Skeletal muscle tissue (tissue), 4 donors: Measurements from ENCODE around the gene IGSF9B. TPM values are rescaled to one million over a fixed set of nuclear protein-coding genes. Genes with fewer than 3 reads are reported as not detected.

Experiments
- H3K27ac ChIP-seq: one replicate; pipeline ENCODE4 v1.7.0; 2013; ENCODE audit warnings: mild to moderate bottlenecking, low read depth, low read length, inconsistent platforms
- H3K27me3 ChIP-seq, 3 donors: one replicate each; pipeline ENCODE4 v1.7.0; 2013; ENCODE audit warnings: low read length in 3 of 3; ENCODE audit not compliant: control insufficient read depth in 3 of 3, insufficient read depth in 3 of 3
- H3K36me3 ChIP-seq, 3 donors: one replicate each; pipeline ENCODE4 v1.7.0; 2013; ENCODE audit warnings: low read length in 3 of 3; ENCODE audit not compliant: control insufficient read depth in 3 of 3, insufficient read depth in 3 of 3
- H3K4me1 ChIP-seq, 3 donors: one replicate each; pipeline ENCODE4 v1.7.0; 2013; ENCODE audit warnings: low read length in 3 of 3, mild to moderate bottlenecking in 3 of 3; ENCODE audit not compliant: control insufficient read depth in 3 of 3, insufficient read depth in 3 of 3
- H3K4me3 ChIP-seq, 3 donors: one replicate each; pipeline ENCODE4 v1.7.0; 2013; ENCODE audit warnings: low read length in 3 of 3
- H3K9ac ChIP-seq, 3 donors: one replicate each; pipeline ENCODE4 v1.7.0; 2013; ENCODE audit warnings: low read length in 3 of 3, mild to moderate bottlenecking in 3 of 3, moderate library complexity in 2 of 3, low read depth in 1 of 3
- H3K9me3 ChIP-seq, 3 donors: one replicate each; pipeline ENCODE4 v1.7.0; 2013; ENCODE audit warnings: low read length in 3 of 3; ENCODE audit not compliant: control insufficient read depth in 3 of 3
- total RNA-seq: library from RNA; depleted of rRNA; stranded (reverse); fragments of >200 nt; gene quantifications from one replicate; pipeline ENCODE4 v1.2.3, GENCODE V29; 2014
- donor health status: Osteomylitis.

The IGSF9B gene
- total RNA-seq, 1 donor from 2014 or later = 4.7 TPM

- Histone ChIP-seq H3K9me3 (no peaks in the 10 kb centered on the region), H3K4me1 (peaks cover 0 to 14% (median 8%) of the 10 kb centered on the region in 3 donors), H3K9ac (no peak overlapping the region), H3K27me3 (peaks cover 0 to 8% (median 6%) of the 10 kb centered on the region in 3 donors), H3K4me3 (no peak overlapping the region), H3K36me3 (peaks cover 10 to 37% (median 20%) of the 10 kb centered on the region in 3 donors), H3K27ac (no peak overlapping the region)
These were observed 30.1 kb downstream of the IGSF9B start for GRCh38 chr11:133926466-133927246.

GRCh38 chr11:133925756-133926155, 31.0 kb downstream of the IGSF9B start:
- Histone ChIP-seq H3K4me3 (no peak overlapping the region), H3K9ac (no peak overlapping the region), H3K27ac (no peak overlapping the region), H3K27me3 (peaks cover 0 to 8% (median 6%) of the 10 kb centered on the region in 3 donors), H3K36me3 (peaks cover 10 to 40% (median 20%) of the 10 kb centered on the region in 3 donors), H3K9me3 (no peaks in the 10 kb centered on the region), H3K4me1 (peaks cover 0 to 14% (median 8%) of the 10 kb centered on the region in 3 donors)

- Histone ChIP-seq H3K4me1 (peaks cover 0 to 9% (median 5%) of the 10 kb centered on the region in 3 donors), H3K27ac (no peak overlapping the region), H3K4me3 (no peak overlapping the region), H3K9ac (no peak overlapping the region), H3K36me3 (peaks cover 10 to 40% (median 20%) of the 10 kb centered on the region in 3 donors), H3K9me3 (no peaks in the 10 kb centered on the region), H3K27me3 (peaks cover 0 to 6% (median 0%) of the 10 kb centered on the region in 3 donors)
These were observed 32.1 kb downstream of the IGSF9B start for GRCh38 chr11:133924661-133925060.

GRCh38 chr11:133922078-133922870, 34.5 kb downstream of the IGSF9B start:
- no peaks in the 10 kb centered on the region for H3K9me3 ChIP-seq
- H3K27ac ChIP-seq = no peak overlapping the region
- no peak overlapping the region for H3K4me3 ChIP-seq
- H3K27me3 ChIP-seq = peaks cover 0 to 4% (median 0%) of the 10 kb centered on the region in 3 donors
- H3K9ac ChIP-seq = no peak overlapping the region
- H3K4me1 ChIP-seq = no peaks in the 10 kb centered on the region
- H3K36me3 ChIP-seq = peaks cover 10 to 40% (median 20%) of the 10 kb centered on the region in 3 donors

- Histone ChIP-seq H3K4me1 (no peaks in the 10 kb centered on the region), H3K27me3 (peaks cover 0 to 6% (median 0%) of the 10 kb centered on the region in 3 donors), H3K36me3 (peaks cover 10 to 34% (median 20%) of the 10 kb centered on the region in 3 donors), H3K9me3 (no peaks in the 10 kb centered on the region), H3K4me3 (no peak overlapping the region), H3K9ac (no peak overlapping the region), H3K27ac (no peak overlapping the region)
These were observed 35.3 kb downstream of the IGSF9B start for GRCh38 chr11:133921513-133921912.

GRCh38 chr11:133921026-133921425, 35.7 kb downstream of the IGSF9B start:
- Histone ChIP-seq H3K4me1 (no peaks in the 10 kb centered on the region), H3K9ac (no peak overlapping the region), H3K36me3 (peaks cover 7 to 36% (median 23%) of the 10 kb centered on the region in 3 donors), H3K9me3 (no peaks in the 10 kb centered on the region), H3K27me3 (peaks cover 0 to 8% (median 0%) of the 10 kb centered on the region in 3 donors), H3K27ac (no peak overlapping the region), H3K4me3 (no peak overlapping the region)

- Histone ChIP-seq H3K9me3 (no peaks in the 10 kb centered on the region), H3K27me3 (peaks cover 0 to 11% (median 0%) of the 10 kb centered on the region in 3 donors), H3K4me3 (no peak overlapping the region), H3K4me1 (no peaks in the 10 kb centered on the region), H3K9ac (no peak overlapping the region), H3K36me3 (peaks cover 4 to 31% (median 18%) of the 10 kb centered on the region in 3 donors), H3K27ac (no peak overlapping the region)
These were observed 36.4 kb downstream of the IGSF9B start for GRCh38 chr11:133920109-133920990.

- no peaks in the 10 kb centered on the region for H3K4me1 ChIP-seq
- H3K36me3 ChIP-seq = peaks cover 0 to 24% (median 15%) of the 10 kb centered on the region in 3 donors
- H3K27me3 ChIP-seq = peaks cover 0 to 11% (median 0%) of the 10 kb centered on the region in 3 donors
- no peak overlapping the region for H3K27ac ChIP-seq
- H3K9me3 ChIP-seq = no peaks in the 10 kb centered on the region
- H3K9ac ChIP-seq = no peak overlapping the region
- no peak overlapping the region for H3K4me3 ChIP-seq
These were observed 37.2 kb downstream of the IGSF9B start for GRCh38 chr11:133919330-133920108.
